Activated CD4-positive, alpha-beta memory T cell treated with anti-CD3 and anti-CD28 coated beads, Interleukin-2, amount 10 ng/mL, durations not matched to agents 7 days and 5 days (primary cell): ENCODE data around the gene CXCR5. TPM values are rescaled to one million over a fixed set of nuclear protein-coding genes. Genes with fewer than 3 reads are reported as not detected.

ENCODE experiments used
- CTCF ChIA-PET: fragments of 350-600 bp; sonication (Branson Sonifier 250); formaldehyde crosslinking; loops from one replicate; lab custom pipeline; 2021; ENCODE audit warnings: antibody characterized with exemption, inconsistent platforms; lab: Charles Lee
- POLR2A ChIA-PET: fragments of 350-600 bp; sonication (Branson Sonifier 250); formaldehyde crosslinking; loops from one replicate; lab custom pipeline; 2021; ENCODE audit warnings: antibody characterized with exemption; lab: Charles Lee
- DNase-seq: peaks from one replicate; pipeline ENCODE4 v3.0.0-alpha.2; 2020
- H3K27ac Mint-ChIP-seq: one replicate; pipeline ENCODE4 v1.8.0; 2021; ENCODE audit warnings: mild to moderate bottlenecking, mixed read lengths
- H3K27me3 Mint-ChIP-seq: one replicate; pipeline ENCODE4 v1.8.0; 2021; ENCODE audit warnings: mixed read lengths
- H3K36me3 Mint-ChIP-seq: one replicate; pipeline ENCODE4 v1.8.0; 2021; ENCODE audit warnings: low read depth, mixed read lengths
- H3K4me1 Mint-ChIP-seq: one replicate; pipeline ENCODE4 v1.8.0; 2021; ENCODE audit warnings: mixed read lengths
- H3K4me3 Mint-ChIP-seq: one replicate; pipeline ENCODE4 v1.8.0; 2021; ENCODE audit warnings: mild to moderate bottlenecking, mixed read lengths
- H3K9me3 Mint-ChIP-seq: one replicate; pipeline ENCODE4 v1.8.0; 2021; ENCODE audit warnings: mixed read lengths
- total RNA-seq, 2 experiments: library from RNA; stranded (reverse); gene quantifications; one replicate each; pipeline ENCODE4 v1.2.3, GENCODE V29; 2021

Gene CXCR5
- total RNA-seq, 2 experiments from 2014 or later = 0.83 to 0.86 TPM

- Mint-ChIP-seq H3K4me1 (peaks cover 48% of the 10 kb centered on the region), H3K27ac (peak overlapping the region; percentile 92), H3K36me3 (peaks cover 22% of the 10 kb centered on the region), H3K4me3 (peak overlapping the region; percentile 89), H3K9me3 (no peaks in the 10 kb centered on the region), H3K27me3 (peaks cover 2% of the 10 kb centered on the region)
- CTCF ChIA-PET = interaction anchor here (1.0 to 11.8 kb wide), 4 partner anchors 16 to 140 kb away, joined by 3 to 270 read pairs (median 12); partner anchors contain the start of gene CXCR5
- POLR2A ChIA-PET = interaction anchor here (1.0 to 3.7 kb wide), 7 partner anchors 12 to 235 kb away, joined by 4 to 46 read pairs (median 15); partner anchors contain the start of genes CENATAC and DDX6
- DNase-seq = peak; percentile 91
Observed at GRCh38 chr11:118928101-118928869, 44.6 kb downstream of the CXCR5 start.

- DNase-seq = no peak
- Mint-ChIP-seq H3K4me1 (peaks cover 41% of the 10 kb centered on the region), H3K27me3 (peaks cover 2% of the 10 kb centered on the region), H3K27ac (peak overlapping the region; percentile 92), H3K36me3 (peaks cover 15% of the 10 kb centered on the region), H3K9me3 (no peaks in the 10 kb centered on the region), H3K4me3 (peak overlapping the region; percentile 89)
- ChIA-PET CTCF (interaction anchor here (1.0 to 11.8 kb wide), 7 partner anchors 16 to 239 kb away, joined by 3 to 270 read pairs (median 12); partner anchors contain the start of genes CXCR5 and DDX6), POLR2A (interaction anchor here (1.0 to 3.7 kb wide), 9 partner anchors 12 to 236 kb away, joined by 4 to 46 read pairs (median 14); partner anchors contain the start of genes CENATAC and DDX6)
Observed at GRCh38 chr11:118928870-118929500, 45.3 kb downstream of the CXCR5 start.

- peak overlapping the region; percentile 89 for H3K4me3 Mint-ChIP-seq
- peak overlapping the region; percentile 92 for H3K27ac Mint-ChIP-seq
- peak; percentile 80 for DNase-seq
- no peaks in the 10 kb centered on the region for H3K9me3 Mint-ChIP-seq
- CTCF ChIA-PET = interaction anchor here (0.5 to 11.8 kb wide), 29 partner anchors 10 to 1750 kb away, joined by 3 to 270 read pairs (median 4); partner anchors contain the start of gene DDX6
- POLR2A ChIA-PET = interaction anchor here (0.7 to 3.7 kb wide), 15 partner anchors 11 to 240 kb away, joined by 3 to 46 read pairs (median 5); partner anchors contain the start of genes CENATAC, DDX6, RPS25 and TRAPPC4
- peaks cover 38% of the 10 kb centered on the region for H3K4me1 Mint-ChIP-seq
- peaks cover 9% of the 10 kb centered on the region for H3K36me3 Mint-ChIP-seq
- H3K27me3 Mint-ChIP-seq = peaks cover 2% of the 10 kb centered on the region
Observed at GRCh38 chr11:118929501-118930093, 45.9 kb downstream of the CXCR5 start.

- H3K27ac Mint-ChIP-seq = peak overlapping the region; percentile 92
- peaks cover 38% of the 10 kb centered on the region for H3K4me1 Mint-ChIP-seq
- H3K4me3 Mint-ChIP-seq = peak overlapping the region; percentile 89
- H3K27me3 Mint-ChIP-seq = peaks cover 2% of the 10 kb centered on the region
- ChIA-PET CTCF (interaction anchor here (0.5 to 11.8 kb wide), 40 partner anchors 9 to 1750 kb away, joined by 3 to 270 read pairs (median 4); partner anchors contain the start of gene DDX6), POLR2A (interaction anchor here (0.7 to 3.7 kb wide), 16 partner anchors 11 to 241 kb away, joined by 3 to 46 read pairs (median 4); partner anchors contain the start of genes CENATAC, DDX6, RPS25 and TRAPPC4)
- no peaks in the 10 kb centered on the region for H3K9me3 Mint-ChIP-seq
- peak; percentile 88 for DNase-seq
- H3K36me3 Mint-ChIP-seq = peaks cover 7% of the 10 kb centered on the region
Observed at GRCh38 chr11:118930094-118930712, 46.5 kb downstream of the CXCR5 start.

GRCh38 chr11:118931571-118931970, 47.9 kb downstream of the CXCR5 start:
- DNase-seq = no peak
- CTCF ChIA-PET = interaction anchor here (0.9 to 11.8 kb wide), 12 partner anchors 8 to 239 kb away, joined by 3 to 270 read pairs (median 4); partner anchors contain the start of gene DDX6
- Mint-ChIP-seq H3K27me3 (peaks cover 2% of the 10 kb centered on the region), H3K27ac (no peak overlapping the region), H3K36me3 (no peaks in the 10 kb centered on the region), H3K4me3 (no peak overlapping the region), H3K9me3 (no peaks in the 10 kb centered on the region), H3K4me1 (peaks cover 33% of the 10 kb centered on the region)
- POLR2A ChIA-PET = interaction anchor here (0.7 kb wide), 1 partner anchor 143 kb away, joined by 3 read pairs; no protein-coding TSS in a partner anchor

GRCh38 chr11:118933486-118933885, 49.8 kb downstream of the CXCR5 start:
- ChIA-PET CTCF (interaction anchor here (4.5 kb wide), 1 partner anchor 28 kb away, joined by 33 read pairs; no protein-coding TSS in a partner anchor), POLR2A (interaction anchor here (1.0 kb wide), 1 partner anchor 142 kb away, joined by 3 read pairs; no protein-coding TSS in a partner anchor)
- Mint-ChIP-seq H3K4me1 (peaks cover 16% of the 10 kb centered on the region), H3K4me3 (no peak overlapping the region), H3K9me3 (no peaks in the 10 kb centered on the region), H3K36me3 (no peaks in the 10 kb centered on the region), H3K27me3 (peaks cover 7% of the 10 kb centered on the region), H3K27ac (no peak overlapping the region)
- DNase-seq = no peak

GRCh38 chr11:118935376-118935775, 51.7 kb downstream of the CXCR5 start:
- Mint-ChIP-seq H3K4me3 (no peak overlapping the region), H3K36me3 (no peaks in the 10 kb centered on the region), H3K4me1 (peaks cover 26% of the 10 kb centered on the region), H3K9me3 (no peaks in the 10 kb centered on the region), H3K27ac (no peak overlapping the region), H3K27me3 (peaks cover 11% of the 10 kb centered on the region)
- no peak for DNase-seq
- ChIA-PET CTCF (interaction anchor here (0.7 to 1.2 kb wide), 3 partner anchors 11 to 30 kb away, joined by 3 to 6 read pairs (median 3); no protein-coding TSS in a partner anchor), POLR2A (interaction anchor here (0.7 kb wide), 1 partner anchor 275 kb away, joined by 3 read pairs; no protein-coding TSS in a partner anchor)

GRCh38 chr11:118938491-118939403, 55.1 kb downstream of the CXCR5 start:
- no peaks in the 10 kb centered on the region for H3K9me3 Mint-ChIP-seq
- no peak overlapping the region for H3K4me3 Mint-ChIP-seq
- no peak for DNase-seq
- ChIA-PET CTCF (interaction anchor here (0.5 to 1.7 kb wide), 4 partner anchors 8 to 93 kb away, joined by 3 to 21 read pairs (median 3); partner anchors contain the start of gene SLC37A4), POLR2A (interaction anchor here (1.2 to 1.5 kb wide), 2 partner anchors 13 to 59 kb away, joined by 3 to 4 read pairs; partner anchors contain the start of genes BCL9L and CENATAC)
- no peak overlapping the region for H3K27ac Mint-ChIP-seq
- no peaks in the 10 kb centered on the region for H3K36me3 Mint-ChIP-seq
- H3K27me3 Mint-ChIP-seq = peaks cover 12% of the 10 kb centered on the region
- peaks cover 36% of the 10 kb centered on the region for H3K4me1 Mint-ChIP-seq

- H3K27me3 Mint-ChIP-seq = peaks cover 12% of the 10 kb centered on the region
- H3K9me3 Mint-ChIP-seq = no peaks in the 10 kb centered on the region
- no peaks in the 10 kb centered on the region for H3K36me3 Mint-ChIP-seq
- H3K4me3 Mint-ChIP-seq = no peak overlapping the region
- DNase-seq = no peak
- peaks cover 36% of the 10 kb centered on the region for H3K4me1 Mint-ChIP-seq
- no peak overlapping the region for H3K27ac Mint-ChIP-seq
- CTCF ChIA-PET = interaction anchor here (0.5 to 1.7 kb wide), 5 partner anchors 9 to 249 kb away, joined by 3 to 21 read pairs (median 3); no protein-coding TSS in a partner anchor
- POLR2A ChIA-PET = interaction anchor here (1.2 to 2.5 kb wide), 4 partner anchors 10 to 58 kb away, joined by 3 to 15 read pairs (median 6); partner anchors contain the start of genes BCL9L and CENATAC
Observed at GRCh38 chr11:118939404-118939915, 55.8 kb downstream of the CXCR5 start.

- Mint-ChIP-seq H3K4me1 (peaks cover 36% of the 10 kb centered on the region), H3K27ac (no peak overlapping the region), H3K27me3 (peaks cover 14% of the 10 kb centered on the region), H3K9me3 (no peaks in the 10 kb centered on the region), H3K36me3 (no peaks in the 10 kb centered on the region), H3K4me3 (no peak overlapping the region)
- ChIA-PET CTCF (interaction anchor here (0.9 to 1.7 kb wide), 5 partner anchors 9 to 250 kb away, joined by 3 to 21 read pairs (median 3); no protein-coding TSS in a partner anchor), POLR2A (interaction anchor here (1.2 to 2.5 kb wide), 5 partner anchors 10 to 58 kb away, joined by 3 to 15 read pairs (median 4); partner anchors contain the start of genes BCL9L and CENATAC)
- peak; percentile 61 for DNase-seq
Observed at GRCh38 chr11:118939953-118940598, 56.4 kb downstream of the CXCR5 start.
